Mucosa of rectum (tissue), 2 donors: Measurements from ENCODE around the gene RASEF.

ENCODE experiments used
- H3K27ac ChIP-seq, 2 donors: one replicate each; pipeline ENCODE4 v1.7.0; 2013; ENCODE audit warnings: inconsistent platforms in 2 of 2, low read depth in 2 of 2, low read length in 2 of 2
- H3K27me3 ChIP-seq, 2 donors: one replicate each; pipeline ENCODE4 v1.7.0; 2013; ENCODE audit warnings: low read length in 2 of 2; ENCODE audit not compliant: control insufficient read depth in 2 of 2, insufficient read depth in 2 of 2
- H3K36me3 ChIP-seq, 2 donors: one replicate each; pipeline ENCODE4 v1.7.0; 2013; ENCODE audit warnings: low read length in 2 of 2; ENCODE audit not compliant: control insufficient read depth in 2 of 2, insufficient read depth in 2 of 2
- H3K4me1 ChIP-seq, 2 donors: one replicate each; pipeline ENCODE4 v1.7.0; 2013; ENCODE audit warnings: low read length in 2 of 2, mild to moderate bottlenecking in 1 of 2; ENCODE audit not compliant: control insufficient read depth in 2 of 2, insufficient read depth in 2 of 2
- H3K4me3 ChIP-seq, 2 donors: one replicate each; pipeline ENCODE4 v1.7.0; 2013; ENCODE audit warnings: low read length in 2 of 2
- H3K9ac ChIP-seq, 2 donors: one replicate each; pipeline ENCODE4 v1.7.0; 2013; ENCODE audit warnings: low read length in 2 of 2, low read depth in 1 of 2, mild to moderate bottlenecking in 1 of 2
- H3K9me3 ChIP-seq, 2 donors: one replicate each; pipeline ENCODE4 v1.7.0; 2013; ENCODE audit warnings: low read length in 2 of 2; ENCODE audit not compliant: control insufficient read depth in 2 of 2
- donor health status: healthy.
- donor health status: Normal muscosa, but diverticular disease.

The RASEF gene

GRCh38 chr9:83006378-83006777, 56.6 kb downstream of the RASEF start:
- Histone ChIP-seq H3K9ac (no peak overlapping the region), H3K4me1 (no peaks in the 10 kb centered on the region), H3K4me3 (no peak overlapping the region), H3K27me3 (no peaks in the 10 kb centered on the region), H3K9me3 (no peaks in the 10 kb centered on the region), H3K36me3 (peaks cover 4 to 28% of the 10 kb centered on the region in 2 donors), H3K27ac (no peak overlapping the region)

GRCh38 chr9:83005963-83006362, 57.0 kb downstream of the RASEF start:
- H3K9ac ChIP-seq, result no peak overlapping the region
- no peak overlapping the region for H3K27ac ChIP-seq
- no peaks in the 10 kb centered on the region for H3K9me3 ChIP-seq
- H3K36me3 ChIP-seq, result peaks cover 4 to 28% of the 10 kb centered on the region in 2 donors
- no peak overlapping the region for H3K4me3 ChIP-seq
- no peaks in the 10 kb centered on the region for H3K4me1 ChIP-seq
- H3K27me3 ChIP-seq, result no peaks in the 10 kb centered on the region

GRCh38 chr9:83005361-83005760, 57.6 kb downstream of the RASEF start:
- no peak overlapping the region for H3K4me3 ChIP-seq
- no peaks in the 10 kb centered on the region for H3K9me3 ChIP-seq
- H3K4me1 ChIP-seq, result no peaks in the 10 kb centered on the region
- H3K27ac ChIP-seq, result no peak overlapping the region
- no peak overlapping the region for H3K9ac ChIP-seq
- no peaks in the 10 kb centered on the region for H3K27me3 ChIP-seq
- peaks cover 4 to 27% of the 10 kb centered on the region in 2 donors for H3K36me3 ChIP-seq

GRCh38 chr9:83002329-83002728, 60.6 kb downstream of the RASEF start:
- Histone ChIP-seq H3K4me1 (no peaks in the 10 kb centered on the region), H3K9me3 (no peaks in the 10 kb centered on the region), H3K27ac (no peak overlapping the region), H3K4me3 (no peak overlapping the region), H3K27me3 (no peaks in the 10 kb centered on the region), H3K9ac (no peak overlapping the region), H3K36me3 (peaks cover 8 to 36% of the 10 kb centered on the region in 2 donors)

GRCh38 chr9:83000765-83001164, 62.2 kb downstream of the RASEF start:
- H3K27me3 ChIP-seq, result no peaks in the 10 kb centered on the region
- H3K4me1 ChIP-seq, result no peaks in the 10 kb centered on the region
- H3K27ac ChIP-seq, result no peak overlapping the region
- peaks cover 8 to 29% of the 10 kb centered on the region in 2 donors for H3K36me3 ChIP-seq
- no peaks in the 10 kb centered on the region for H3K9me3 ChIP-seq
- no peak overlapping the region for H3K9ac ChIP-seq
- no peak overlapping the region for H3K4me3 ChIP-seq

- Histone ChIP-seq H3K4me3 (no peak overlapping the region), H3K36me3 (peaks cover 8 to 19% of the 10 kb centered on the region in 2 donors), H3K9me3 (no peaks in the 10 kb centered on the region), H3K9ac (no peak overlapping the region), H3K27me3 (no peaks in the 10 kb centered on the region), H3K4me1 (no peaks in the 10 kb centered on the region), H3K27ac (no peak overlapping the region)
These were observed 64.5 kb downstream of the RASEF start for GRCh38 chr9:82998409-82998808.

GRCh38 chr9:82997476-82998140, 65.3 kb downstream of the RASEF start:
- H3K4me1 ChIP-seq, result no peaks in the 10 kb centered on the region
- peaks cover 10 to 16% of the 10 kb centered on the region in 2 donors for H3K36me3 ChIP-seq
- no peak overlapping the region for H3K9ac ChIP-seq
- no peaks in the 10 kb centered on the region for H3K9me3 ChIP-seq
- no peak overlapping the region for H3K4me3 ChIP-seq
- no peak overlapping the region for H3K27ac ChIP-seq
- no peaks in the 10 kb centered on the region for H3K27me3 ChIP-seq

GRCh38 chr9:82996941-82997340, 66.0 kb downstream of the RASEF start:
- Histone ChIP-seq H3K4me3 (no peak overlapping the region), H3K4me1 (peaks cover 0 to 2% of the 10 kb centered on the region in 2 donors), H3K9ac (no peak overlapping the region), H3K9me3 (no peaks in the 10 kb centered on the region), H3K36me3 (peaks cover 10 to 16% of the 10 kb centered on the region in 2 donors), H3K27me3 (no peaks in the 10 kb centered on the region), H3K27ac (no peak overlapping the region)

GRCh38 chr9:82993856-82994605, 68.9 kb downstream of the RASEF start:
- no peaks in the 10 kb centered on the region for H3K9me3 ChIP-seq
- H3K4me1 ChIP-seq, result peaks cover 0 to 2% of the 10 kb centered on the region in 2 donors
- H3K9ac ChIP-seq, result no peak overlapping the region

GRCh38 chr9:82991671-82992070, 71.3 kb downstream of the RASEF start:
- Histone ChIP-seq H3K4me1 (peaks cover 2 to 16% of the 10 kb centered on the region in 2 donors), H3K27ac (no peak overlapping the region), H3K36me3 (peaks cover 0 to 6% of the 10 kb centered on the region in 2 donors), H3K9me3 (no peaks in the 10 kb centered on the region), H3K9ac (no peak overlapping the region), H3K4me3 (no peak overlapping the region), H3K27me3 (no peaks in the 10 kb centered on the region)

More at GRCh38 chr9:82993856-82994605, 68.9 kb downstream of the RASEF start:
- Histone ChIP-seq H3K4me3 (no peak overlapping the region), H3K27ac (no peak overlapping the region), H3K27me3 (no peaks in the 10 kb centered on the region), H3K36me3 (peaks cover 11% of the 10 kb centered on the region in 2 donors)
